Measurements from ENCODE around the gene EFNA1.

- TF ChIP-seq, protein P1, sequence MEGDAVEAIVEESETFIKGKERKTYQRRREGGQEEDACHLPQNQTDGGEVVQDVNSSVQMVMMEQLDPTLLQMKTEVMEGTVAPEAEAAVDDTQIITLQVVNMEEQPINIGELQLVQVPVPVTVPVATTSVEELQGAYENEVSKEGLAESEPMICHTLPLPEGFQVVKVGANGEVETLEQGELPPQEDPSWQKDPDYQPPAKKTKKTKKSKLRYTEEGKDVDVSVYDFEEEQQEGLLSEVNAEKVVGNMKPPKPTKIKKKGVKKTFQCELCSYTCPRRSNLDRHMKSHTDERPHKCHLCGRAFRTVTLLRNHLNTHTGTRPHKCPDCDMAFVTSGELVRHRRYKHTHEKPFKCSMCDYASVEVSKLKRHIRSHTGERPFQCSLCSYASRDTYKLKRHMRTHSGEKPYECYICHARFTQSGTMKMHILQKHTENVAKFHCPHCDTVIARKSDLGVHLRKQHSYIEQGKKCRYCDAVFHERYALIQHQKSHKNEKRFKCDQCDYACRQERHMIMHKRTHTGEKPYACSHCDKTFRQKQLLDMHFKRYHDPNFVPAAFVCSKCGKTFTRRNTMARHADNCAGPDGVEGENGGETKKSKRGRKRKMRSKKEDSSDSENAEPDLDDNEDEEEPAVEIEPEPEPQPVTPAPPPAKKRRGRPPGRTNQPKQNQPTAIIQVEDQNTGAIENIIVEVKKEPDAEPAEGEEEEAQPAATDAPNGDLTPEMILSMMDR (conservative IDR thresholded peaks at IDR 0.05; ENCODE audit: low read depth, low read length) = no peak
- TF ChIP-seq RFX5 (IDR thresholded peaks at IDR 0.05; ENCODE audit: low read depth, low read length) (no peak), POLR2A (IDR thresholded peaks at IDR 0.05; ENCODE audit: low read depth, low read length) (no peak), SMC3 (IDR thresholded peaks at IDR 0.05; ENCODE audit: low read depth, low read length) (no peak), CEBPB (IDR thresholded peaks at IDR 0.05; ENCODE audit: low read depth, low read length) (no peak), USF2 (IDR thresholded peaks at IDR 0.05; ENCODE audit: low read depth, low read length) (no peak), CHD1 (IDR thresholded peaks at IDR 0.05; ENCODE audit: low read depth, low read length) (no peak), ELK1 (IDR thresholded peaks at IDR 0.05; ENCODE audit: borderline replicate concordance, low read depth, low read length) (no peak), MAZ (IDR thresholded peaks at IDR 0.05; ENCODE audit: borderline replicate concordance, low read depth, low read length) (no peak)
These were observed 6.4 kb upstream of the EFNA1 start for GRCh38 chr1:155121249-155121648.
